A375 (cell line): Measurements from ENCODE around the gene MTRFR. TPM values are rescaled to one million over a fixed set of nuclear protein-coding genes. Genes with fewer than 3 reads are reported as not detected.

Source experiments
- small RNA-seq: library from RNA; depleted of rRNA; stranded (forward); fragments of <200 nt; gene quantifications from one replicate; pipeline ENCODE3, GENCODE V24; 2014
- total RNA-seq: library from RNA; depleted of rRNA; stranded (reverse); fragments of >200 nt; shearing (Covaris generic); gene quantifications from 2 replicates; pipeline ENCODE4 v1.2.3, GENCODE V29; 2014; rRNA removed

MTRFR gene
- 9.8 and 10.0 TPM in 2 replicates for total RNA-seq

GRCh38 chr12:123232807-123233504 is at the start of gene MTRFR, which contains the start of gene MPHOSPH9:
TSS of gene MTRFR (plus strand) at chr12:123233436. CDS start at chr12:123253675, 20,239 bp downstream.
TSS of gene MPHOSPH9 (minus strand) at chr12:123233141. CDS start at chr12:123230364, 2,777 bp downstream.

Small RNA genes lying within 50 kb of the gene (small RNA-seq; reads per million reads assigned to genes)
- 0.33 reads per million for gene RNA5SP375

Other genes starting within 250 kb of the MTRFR start
- 5.8 and 6.4 TPM in 2 replicates for gene PITPNM2, start 82.3 kb upstream of the MTRFR start, total RNA-seq
- 37.9 and 64.6 TPM in 2 replicates for gene MPHOSPH9, start 295 bp upstream of the MTRFR start, total RNA-seq
- 161 and 167 TPM in 2 replicates for gene CDK2AP1, start 38.4 kb downstream of the MTRFR start, total RNA-seq
- 22.6 and 25.7 TPM in 2 replicates for gene SBNO1, start 131.4 kb downstream of the MTRFR start, total RNA-seq
- gene KMT5A, start 150.7 kb downstream of the MTRFR start, total RNA-seq: 110 and 120 TPM in 2 replicates
- 7.1 and 8.0 TPM in 2 replicates for gene RILPL2, start 203.2 kb downstream of the MTRFR start, total RNA-seq
- gene SNRNP35, start 224.7 kb downstream of the MTRFR start, total RNA-seq: 30.7 and 33.3 TPM in 2 replicates